H9 (cell line): ENCODE data around the gene MINDY4. TPM values are rescaled to one million over a fixed set of nuclear protein-coding genes. Genes with fewer than 3 reads are reported as not detected.

Source experiments
- DNase-seq: peaks from one replicate; pipeline ENCODE4 v3.0.0-alpha.2; 2017
- H2AFZ ChIP-seq: one replicate; pipeline ENCODE4 v1.6.1; 2013; ENCODE audit warnings: mild to moderate bottlenecking, low read length, control low read depth, moderate library complexity
- H2AK5ac ChIP-seq: 2 replicates; pipeline ENCODE4 v1.6.1; 2013; ENCODE audit warnings: low read length, control low read depth, mixed read lengths; ENCODE audit not compliant: insufficient read length
- H2BK120ac ChIP-seq: one replicate; pipeline ENCODE4 v1.6.1; 2013; ENCODE audit warnings: low read depth, mild to moderate bottlenecking, low read length, control low read depth, inconsistent platforms; ENCODE audit not compliant: poor library complexity, severe bottlenecking
- H2BK12ac ChIP-seq: 2 replicates; pipeline ENCODE4 v1.6.1; 2013; ENCODE audit warnings: low read length, control low read depth, mixed read lengths, low read depth; ENCODE audit not compliant: insufficient read length
- H2BK15ac ChIP-seq: 2 replicates; pipeline ENCODE4 v1.6.1; 2013; ENCODE audit warnings: low read depth, low read length, control low read depth
- H2BK20ac ChIP-seq: one replicate; pipeline ENCODE4 v1.6.1; 2013; ENCODE audit warnings: low read depth, mild to moderate bottlenecking, low read length, control low read depth, inconsistent platforms; ENCODE audit not compliant: poor library complexity, severe bottlenecking
- H2BK5ac ChIP-seq: 2 replicates; pipeline ENCODE4 v1.6.1; 2013; ENCODE audit warnings: low read length, control low read depth, mixed read lengths; ENCODE audit not compliant: insufficient read length
- H3K14ac ChIP-seq: 2 replicates; pipeline ENCODE4 v1.6.1; 2013; ENCODE audit warnings: low read length, control low read depth; ENCODE audit not compliant: insufficient read depth
- H3K18ac ChIP-seq: 2 replicates; pipeline ENCODE4 v1.6.1; 2013; ENCODE audit warnings: low read depth, mild to moderate bottlenecking, mixed read lengths, low read length, control low read depth; ENCODE audit not compliant: insufficient read length
- H3K23ac ChIP-seq: 2 replicates; pipeline ENCODE4 v1.6.1; 2013; ENCODE audit warnings: low read length, control low read depth, mixed read lengths, low read depth; ENCODE audit not compliant: insufficient read length
- H3K23me2 ChIP-seq: 2 replicates; pipeline ENCODE4 v1.6.1; 2013; ENCODE audit warnings: low read depth, mild to moderate bottlenecking, mixed read lengths, low read length, control low read depth; ENCODE audit not compliant: insufficient read length, poor library complexity, severe bottlenecking
- H3K27ac ChIP-seq: 2 replicates; pipeline ENCODE4 v1.5.1; 2013; ENCODE audit warnings: low read length, control low read depth, mixed read lengths, low read depth; ENCODE audit not compliant: insufficient read length
- H3K27me3 ChIP-seq: 2 replicates; pipeline ENCODE4 v1.6.1; 2013; ENCODE audit warnings: low read length, control low read depth, inconsistent platforms; ENCODE audit not compliant: insufficient read depth
- H3K4ac ChIP-seq: 2 replicates; pipeline ENCODE4 v1.6.1; 2013; ENCODE audit warnings: low read depth, mild to moderate bottlenecking, control low read depth, inconsistent platforms, low read length, moderate library complexity
- H3K4me1 ChIP-seq: 2 replicates; pipeline ENCODE4 v1.6.1; 2013; ENCODE audit warnings: low read length, control low read depth, inconsistent platforms; ENCODE audit not compliant: insufficient read depth
- H3K4me2 ChIP-seq: 2 replicates; pipeline ENCODE4 v1.6.1; 2013; ENCODE audit warnings: low read length, control low read depth, mixed read lengths; ENCODE audit not compliant: insufficient read length, insufficient read depth
- H3K56ac ChIP-seq: 2 replicates; pipeline ENCODE4 v1.6.1; 2013; ENCODE audit warnings: low read depth, mild to moderate bottlenecking, mixed read lengths, low read length, control low read depth; ENCODE audit not compliant: insufficient read length
- H3K79me1 ChIP-seq: 2 replicates; pipeline ENCODE4 v1.6.1; 2013; ENCODE audit warnings: low read depth, mild to moderate bottlenecking, moderate library complexity, low read length, control low read depth, inconsistent platforms; ENCODE audit not compliant: insufficient read depth, poor library complexity, severe bottlenecking
- H3K79me2 ChIP-seq: 2 replicates; pipeline ENCODE4 v1.6.1; 2013; ENCODE audit warnings: low read length, control low read depth, inconsistent platforms; ENCODE audit not compliant: insufficient read depth
- H3K9ac ChIP-seq: 2 replicates; pipeline ENCODE4 v1.6.1; 2013; ENCODE audit warnings: low read length, control low read depth, mixed read lengths; ENCODE audit not compliant: insufficient read length; ENCODE audit errors: extremely low read depth
- H3K9me3 ChIP-seq: one replicate; pipeline ENCODE4 v1.6.1; 2013; ENCODE audit warnings: low read depth, low read length, inconsistent platforms; ENCODE audit not compliant: control insufficient read depth
- H3T11ph ChIP-seq: one replicate; pipeline ENCODE4 v1.6.1; 2013; ENCODE audit warnings: mild to moderate bottlenecking, low read length, control low read depth, inconsistent platforms
- H4K20me1 ChIP-seq: one replicate; pipeline ENCODE4 v1.6.1; 2013; ENCODE audit not compliant: control insufficient read depth, insufficient read length, insufficient read depth
- H4K5ac ChIP-seq: 2 replicates; pipeline ENCODE4 v1.6.1; 2013; ENCODE audit warnings: low read depth, mild to moderate bottlenecking, mixed read lengths, low read length, control low read depth; ENCODE audit not compliant: insufficient read length
- H4K8ac ChIP-seq: replicated peaks from 2 replicates; pipeline ENCODE4 v1.6.1; 2013; ENCODE audit warnings: low read length, control low read depth, mixed read lengths, low read depth; ENCODE audit not compliant: insufficient read length
- H4K91ac ChIP-seq: 2 replicates; pipeline ENCODE4 v1.6.1; 2013; ENCODE audit warnings: low read depth, mild to moderate bottlenecking, moderate library complexity, mixed read lengths, low read length, control low read depth; ENCODE audit not compliant: insufficient read length
- H3K27ac Mint-ChIP-seq, 3 experiments: 2 replicates in 2 of 3; 3 replicates in 1 of 3; pipeline ENCODE4 v1.8.0; 2020 to 2021; ENCODE audit warnings: mixed read lengths in 3 of 3, mild to moderate bottlenecking in 1 of 3, moderate library complexity in 1 of 3
- H3K27me3 Mint-ChIP-seq: 2 replicates; pipeline ENCODE4 v1.8.0; 2021; ENCODE audit warnings: low read depth, mild to moderate bottlenecking, moderate library complexity, mixed read lengths
- H3K36me3 Mint-ChIP-seq, 3 experiments: 2 replicates in 2 of 3; 3 replicates in 1 of 3; pipeline ENCODE4 v1.8.0; 2020 to 2021; ENCODE audit warnings: low read depth in 3 of 3, mixed read lengths in 3 of 3; ENCODE audit not compliant: insufficient read depth in 1 of 3
- H3K4me1 Mint-ChIP-seq, 2 experiments: 2 replicates each; pipeline ENCODE4 v1.8.0; 2020; ENCODE audit warnings: mixed read lengths in 2 of 2
- H3K4me3 Mint-ChIP-seq, 2 experiments: 2 replicates in 1 of 2; 3 replicates in 1 of 2; pipeline ENCODE4 v1.8.0; 2020 to 2021; ENCODE audit warnings: mild to moderate bottlenecking in 2 of 2, mixed read lengths in 2 of 2, moderate library complexity in 1 of 2
- H3K9me3 Mint-ChIP-seq, 2 experiments: 2 replicates in 1 of 2; 3 replicates in 1 of 2; pipeline ENCODE4 v1.8.0; 2020; ENCODE audit warnings: mild to moderate bottlenecking in 2 of 2, mixed read lengths in 2 of 2, moderate library complexity in 1 of 2
- WGBS: extraction: QIAGEN DNeasy Blood & Tissue Kit; methylation state at CpG from one replicate; pipeline ENCODE4 v1.1.7; 2013; ENCODE audit warnings: missing lambda C conversion rate, low lambda C conversion rate, mixed read lengths; ENCODE audit not compliant: insufficient read length; ENCODE audit errors: extremely low coverage; 5-methylcytosine and 5-hydroxymethylcytosine counted together
- total RNA-seq: library from RNA; stranded (reverse); gene quantifications from 2 replicates; pipeline ENCODE4 v1.2.1, GENCODE V29; 2021
- TF ChIP-seq, protein P1 (sequence below): fragments of 200-600 bp; sonication (generic); conservative IDR thresholded peaks from 3 replicates; pipeline ENCODE4 v1.8.0; 2021; ENCODE audit warnings: antibody characterized with exemption, mild to moderate bottlenecking

Gene MINDY4
- total RNA-seq, 1 experiment from 2014 or later = 3.1 TPM

DNA sequence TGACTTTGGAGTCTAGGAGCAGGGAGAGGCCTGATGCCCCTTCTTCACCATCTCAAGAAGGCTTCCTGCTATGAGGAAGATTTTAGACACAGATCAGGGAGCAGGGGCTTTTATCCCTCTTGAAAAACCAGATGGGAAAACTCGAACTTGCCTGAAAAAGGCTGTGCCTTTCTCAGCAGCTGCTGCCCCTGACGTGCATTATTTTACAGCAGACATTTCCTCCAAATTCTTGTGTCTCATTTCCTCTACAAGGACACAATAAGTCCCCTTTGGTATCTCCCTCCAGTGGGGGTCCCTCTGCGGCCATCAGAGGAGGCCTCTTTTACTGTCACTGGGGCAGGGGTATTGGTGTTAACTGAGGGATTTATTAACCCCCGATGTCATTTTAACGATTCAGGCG lies 102.4 kb downstream of the MINDY4 start:
- H2BK12ac ChIP-seq = no peak overlapping the region
- Mint-ChIP-seq H3K27me3 (peaks cover 11% of the 10 kb centered on the region), H3K9me3 (peaks cover 0 to 3% of the 10 kb centered on the region in 2 experiments; a peak in 1 of 5 replicates), H3K36me3 (peaks cover 0 to 11% (median 0%) of the 10 kb centered on the region in 3 experiments; a peak in 2 of 7 replicates), H3K27ac (no peak overlapping the region), H3K4me3 (no peak overlapping the region), H3K4me1 (peaks cover 12 to 21% of the 10 kb centered on the region in 2 experiments)
- H3K56ac ChIP-seq = no peak overlapping the region
- no peaks in the 10 kb centered on the region for H3K27me3 ChIP-seq
- H3K14ac ChIP-seq = no peak overlapping the region; the same call in 1 of the 2 replicates
- no peak overlapping the region for H2BK120ac ChIP-seq
- H3K4me1 ChIP-seq = no peaks in the 10 kb centered on the region; the same call in 1 of the 2 replicates
- no peak overlapping the region for H3K4me2 ChIP-seq
- no peak overlapping the region for H3K18ac ChIP-seq
- H2BK15ac ChIP-seq = no peak overlapping the region
- DNase-seq = no peak
- H3K23ac ChIP-seq = no peak overlapping the region
- no peak overlapping the region for H3K27ac ChIP-seq
- no peak overlapping the region for H3K4ac ChIP-seq
- no peak overlapping the region for H2AK5ac ChIP-seq
- TF ChIP-seq, protein P1, sequence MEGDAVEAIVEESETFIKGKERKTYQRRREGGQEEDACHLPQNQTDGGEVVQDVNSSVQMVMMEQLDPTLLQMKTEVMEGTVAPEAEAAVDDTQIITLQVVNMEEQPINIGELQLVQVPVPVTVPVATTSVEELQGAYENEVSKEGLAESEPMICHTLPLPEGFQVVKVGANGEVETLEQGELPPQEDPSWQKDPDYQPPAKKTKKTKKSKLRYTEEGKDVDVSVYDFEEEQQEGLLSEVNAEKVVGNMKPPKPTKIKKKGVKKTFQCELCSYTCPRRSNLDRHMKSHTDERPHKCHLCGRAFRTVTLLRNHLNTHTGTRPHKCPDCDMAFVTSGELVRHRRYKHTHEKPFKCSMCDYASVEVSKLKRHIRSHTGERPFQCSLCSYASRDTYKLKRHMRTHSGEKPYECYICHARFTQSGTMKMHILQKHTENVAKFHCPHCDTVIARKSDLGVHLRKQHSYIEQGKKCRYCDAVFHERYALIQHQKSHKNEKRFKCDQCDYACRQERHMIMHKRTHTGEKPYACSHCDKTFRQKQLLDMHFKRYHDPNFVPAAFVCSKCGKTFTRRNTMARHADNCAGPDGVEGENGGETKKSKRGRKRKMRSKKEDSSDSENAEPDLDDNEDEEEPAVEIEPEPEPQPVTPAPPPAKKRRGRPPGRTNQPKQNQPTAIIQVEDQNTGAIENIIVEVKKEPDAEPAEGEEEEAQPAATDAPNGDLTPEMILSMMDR = no peak
- no peak overlapping the region for H4K8ac ChIP-seq
- no peak overlapping the region for H2BK5ac ChIP-seq
- no peak overlapping the region for H3K9ac ChIP-seq
- H3T11ph ChIP-seq = no peak overlapping the region
- WGBS = no CpG with 5 or more reads among the region's 6 CpGs
- H2BK20ac ChIP-seq = no peak overlapping the region
- no peaks in the 10 kb centered on the region for H3K79me1 ChIP-seq
- no peak overlapping the region for H4K5ac ChIP-seq
- H3K79me2 ChIP-seq = no peaks in the 10 kb centered on the region
- no peaks in the 10 kb centered on the region for H4K20me1 ChIP-seq
- no peaks in the 10 kb centered on the region for H3K9me3 ChIP-seq
- H4K91ac ChIP-seq = no peak overlapping the region
- no peaks in the 10 kb centered on the region for H3K23me2 ChIP-seq
- no peak overlapping the region for H2AFZ ChIP-seq
